ENCODE results near the gene PSMD9.

Gene PSMD9

GRCh38 chr12:121932914-121933521 is 44.4 kb downstream of the PSMD9 start:
- H3K79me2 ChIP-seq (ENCODE audit: low read length), result no peaks in the 10 kb centered on the region
- H3K9me2 ChIP-seq (replicated peaks; ENCODE audit: insufficient read depth, low read length), result no peaks in the 10 kb centered on the region
- no peak for TF ChIP-seq EZH2 (optimal IDR thresholded peaks at IDR 0.05; ENCODE audit: low read depth, low read length)
- no peak for DNase-seq
- H3K9me3 ChIP-seq (replicated peaks; ENCODE audit: insufficient read depth, low read length), result no peaks in the 10 kb centered on the region
- no peak overlapping the region for H3K4me3 ChIP-seq (ENCODE audit: low read length)
- no peak overlapping the region for H3K4me2 ChIP-seq (ENCODE audit: low read depth, low read length)
- H3K9ac ChIP-seq (ENCODE audit: low read length), result no peak overlapping the region
- H3K27me3 ChIP-seq (replicated peaks; ENCODE audit: insufficient read depth, low read length), result no peaks in the 10 kb centered on the region
- H2AFZ ChIP-seq (ENCODE audit: low read length), result no peak overlapping the region
- no peaks in the 10 kb centered on the region for H3K4me1 ChIP-seq (ENCODE audit: low read length)
- H3F3A ChIP-seq (ENCODE audit: insufficient read depth, low read length), result no peaks in the 10 kb centered on the region
- no peaks in the 10 kb centered on the region for H4K20me1 ChIP-seq (ENCODE audit: insufficient read depth, low read length)
- no peaks in the 10 kb centered on the region for H3K36me3 ChIP-seq (replicated peaks; ENCODE audit: insufficient read depth, low read length)
- H3K27ac ChIP-seq (ENCODE audit: low read length), result no peak overlapping the region

GRCh38 chr12:121933522-121934308 is 45.1 kb downstream of the PSMD9 start:
- Histone ChIP-seq H3K27me3 (replicated peaks; ENCODE audit: insufficient read depth, low read length) (no peaks in the 10 kb centered on the region), H3K9ac (ENCODE audit: low read length) (no peak overlapping the region), H3K4me2 (ENCODE audit: low read depth, low read length) (no peak overlapping the region), H3K4me3 (ENCODE audit: low read length) (no peak overlapping the region), H3K9me3 (replicated peaks; ENCODE audit: insufficient read depth, low read length) (no peaks in the 10 kb centered on the region), H4K20me1 (ENCODE audit: insufficient read depth, low read length) (no peaks in the 10 kb centered on the region), H3K4me1 (ENCODE audit: low read length) (no peaks in the 10 kb centered on the region), H3K27ac (ENCODE audit: low read length) (no peak overlapping the region), H3K9me2 (replicated peaks; ENCODE audit: insufficient read depth, low read length) (no peaks in the 10 kb centered on the region), H3K36me3 (replicated peaks; ENCODE audit: insufficient read depth, low read length) (no peaks in the 10 kb centered on the region), H3K79me2 (ENCODE audit: low read length) (no peaks in the 10 kb centered on the region), H3F3A (ENCODE audit: insufficient read depth, low read length) (no peaks in the 10 kb centered on the region), H2AFZ (ENCODE audit: low read length) (no peak overlapping the region)
- TF ChIP-seq EZH2 (optimal IDR thresholded peaks at IDR 0.05; ENCODE audit: low read depth, low read length) (no peak), EZH2phosphoT487 (IDR thresholded peaks at IDR 0.05; ENCODE audit: low read length) (no peak), CTCF (IDR thresholded peaks at IDR 0.05; ENCODE audit: low read length) (no peak)
- DNase-seq, result no peak

GRCh38 chr12:121934309-121934664 is 45.7 kb downstream of the PSMD9 start:
- Histone ChIP-seq H3K4me2 (ENCODE audit: low read depth, low read length) (no peak overlapping the region), H3K9ac (ENCODE audit: low read length) (no peak overlapping the region), H3K27ac (ENCODE audit: low read length) (no peak overlapping the region), H4K20me1 (ENCODE audit: insufficient read depth, low read length) (no peaks in the 10 kb centered on the region), H2AFZ (ENCODE audit: low read length) (no peak overlapping the region), H3F3A (ENCODE audit: insufficient read depth, low read length) (no peaks in the 10 kb centered on the region), H3K4me3 (ENCODE audit: low read length) (no peak overlapping the region), H3K9me3 (replicated peaks; ENCODE audit: insufficient read depth, low read length) (no peaks in the 10 kb centered on the region), H3K4me1 (ENCODE audit: low read length) (no peaks in the 10 kb centered on the region), H3K36me3 (replicated peaks; ENCODE audit: insufficient read depth, low read length) (no peaks in the 10 kb centered on the region), H3K79me2 (ENCODE audit: low read length) (no peaks in the 10 kb centered on the region), H3K9me2 (replicated peaks; ENCODE audit: insufficient read depth, low read length) (no peaks in the 10 kb centered on the region), H3K27me3 (replicated peaks; ENCODE audit: insufficient read depth, low read length) (no peaks in the 10 kb centered on the region)
- DNase-seq, result no peak
- TF ChIP-seq CTCF (IDR thresholded peaks at IDR 0.05; ENCODE audit: low read length) (no peak), EZH2 (optimal IDR thresholded peaks at IDR 0.05; ENCODE audit: low read depth, low read length) (no peak), EZH2phosphoT487 (IDR thresholded peaks at IDR 0.05; ENCODE audit: low read length) (no peak)

- no peaks in the 10 kb centered on the region for H3F3A ChIP-seq (ENCODE audit: insufficient read depth, low read length)
- no peak overlapping the region for H3K9ac ChIP-seq (ENCODE audit: low read length)
- H3K4me1 ChIP-seq (ENCODE audit: low read length), result no peaks in the 10 kb centered on the region
- no peaks in the 10 kb centered on the region for H3K36me3 ChIP-seq (replicated peaks; ENCODE audit: insufficient read depth, low read length)
- H2AFZ ChIP-seq (ENCODE audit: low read length), result no peak overlapping the region
- H3K27me3 ChIP-seq (replicated peaks; ENCODE audit: insufficient read depth, low read length), result no peaks in the 10 kb centered on the region
- no peak overlapping the region for H3K4me2 ChIP-seq (ENCODE audit: low read depth, low read length)
- H3K79me2 ChIP-seq (ENCODE audit: low read length), result no peaks in the 10 kb centered on the region
- no peaks in the 10 kb centered on the region for H3K9me3 ChIP-seq (replicated peaks; ENCODE audit: insufficient read depth, low read length)
- no peaks in the 10 kb centered on the region for H4K20me1 ChIP-seq (ENCODE audit: insufficient read depth, low read length)
- H3K27ac ChIP-seq (ENCODE audit: low read length), result no peak overlapping the region
- no peak overlapping the region for H3K4me3 ChIP-seq (ENCODE audit: low read length)
- no peak for DNase-seq
- TF ChIP-seq CTCF (IDR thresholded peaks at IDR 0.05; ENCODE audit: low read length) (no peak), EZH2phosphoT487 (IDR thresholded peaks at IDR 0.05; ENCODE audit: low read length) (no peak), EZH2 (optimal IDR thresholded peaks at IDR 0.05; ENCODE audit: low read depth, low read length) (no peak)
- no peaks in the 10 kb centered on the region for H3K9me2 ChIP-seq (replicated peaks; ENCODE audit: insufficient read depth, low read length)
Measured at GRCh38 chr12:121937654-121938053, 49.1 kb downstream of the PSMD9 start.
